OCI-LY3 (cell line): ENCODE data around the gene CEACAM18.

ENCODE experiments used
- H2AFZ ChIP-seq: fragments of 200-600, 300-600 bp; shearing (Covaris generic); 2 replicates; pipeline ENCODE4 v1.6.0; 2014; ENCODE audit warnings: antibody characterized with exemption, low read depth, low read length
- H3K27ac ChIP-seq: fragments of 200-600, 300-600 bp; sonication (generic); 2 replicates; pipeline ENCODE4 v1.5.1; 2014; ENCODE audit warnings: mild to moderate bottlenecking, low read length, moderate library complexity, mixed read lengths
- H3K27me3 ChIP-seq: fragments of 200-600, 300-600 bp; sonication (generic); 2 replicates; pipeline ENCODE4 v1.6.1; 2014; ENCODE audit warnings: low read depth, low read length, mixed read lengths
- H3K36me3 ChIP-seq: fragments of 200-600, 300-600 bp; sonication (generic); replicated peaks from 2 replicates; pipeline ENCODE3; 2014; ENCODE audit warnings: low read depth, low read length, mixed read lengths
- H3K4me1 ChIP-seq: fragments of 300-600, 200-600 bp; sonication (generic); 2 replicates; pipeline ENCODE4 v1.6.1; 2014; ENCODE audit warnings: low read length, mixed read lengths
- H3K4me2 ChIP-seq: fragments of 200-600, 300-600 bp; sonication (generic); 2 replicates; pipeline ENCODE4 v1.6.1; 2014; ENCODE audit warnings: low read length, mixed read lengths
- H3K4me3 ChIP-seq: fragments of 300-600, 200-600 bp; sonication (generic); 2 replicates; pipeline ENCODE4 v1.5.1; 2014; ENCODE audit warnings: antibody characterized with exemption, mild to moderate bottlenecking, low read length, moderate library complexity
- H3K79me2 ChIP-seq: fragments of 300-600, 200-600 bp; shearing (Covaris generic); 2 replicates; pipeline ENCODE4 v1.6.1; 2014; ENCODE audit warnings: mild to moderate bottlenecking, low read length, mixed read lengths
- H3K9ac ChIP-seq: fragments of 300-600, 200-600 bp; shearing (Covaris generic); 2 replicates; pipeline ENCODE4 v1.6.0; 2014; ENCODE audit warnings: mild to moderate bottlenecking, low read length, moderate library complexity
- H3K9me3 ChIP-seq: fragments of 200-600, 300-600 bp; shearing (Covaris generic); 2 replicates; pipeline ENCODE4 v1.6.1; 2014; ENCODE audit warnings: low read length, mixed read lengths; ENCODE audit not compliant: insufficient read depth
- H4K20me1 ChIP-seq: fragments of 200-600, 300-600 bp; sonication (generic); 2 replicates; pipeline ENCODE4 v1.6.1; 2016; ENCODE audit warnings: low read length, mixed read lengths; ENCODE audit not compliant: insufficient read depth
- EZH2phosphoT487 ChIP-seq: fragments of 200-600 bp; shearing (Covaris generic); IDR thresholded peaks from 2 replicates; pipeline ENCODE4 v1.6.1; 2018; ENCODE audit warnings: antibody characterized with exemption, mixed run types, low read depth
- TF ChIP-seq, protein P1 (sequence below): fragments of 200-600, 300-600 bp; sonication (generic); IDR thresholded peaks from 2 replicates; pipeline ENCODE4 v1.5.1; 2014; ENCODE audit warnings: antibody characterized with exemption, low read length, low read depth

The CEACAM18 gene

DNA sequence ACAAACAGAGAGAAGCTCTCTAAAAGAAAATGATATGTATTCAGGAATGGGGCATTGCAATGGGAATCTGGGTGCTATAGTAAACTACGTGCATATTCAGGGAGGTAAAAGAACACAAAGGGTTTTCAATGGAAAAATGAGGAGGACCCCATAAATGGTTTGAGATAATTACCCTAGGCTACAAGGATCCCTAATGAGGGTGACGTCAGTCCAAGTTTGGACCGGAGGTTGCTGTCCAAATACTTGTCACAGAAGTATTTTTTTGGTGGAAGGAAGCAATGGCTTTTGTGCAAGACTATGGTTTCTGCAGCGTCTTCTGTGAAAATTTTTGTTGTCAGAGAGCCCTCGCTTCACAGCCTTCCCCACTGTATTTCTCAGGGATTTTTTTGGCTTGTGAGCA lies 995 bp upstream of the CEACAM18 start:
- no peak for TF ChIP-seq EZH2phosphoT487
- TF ChIP-seq, protein P1, sequence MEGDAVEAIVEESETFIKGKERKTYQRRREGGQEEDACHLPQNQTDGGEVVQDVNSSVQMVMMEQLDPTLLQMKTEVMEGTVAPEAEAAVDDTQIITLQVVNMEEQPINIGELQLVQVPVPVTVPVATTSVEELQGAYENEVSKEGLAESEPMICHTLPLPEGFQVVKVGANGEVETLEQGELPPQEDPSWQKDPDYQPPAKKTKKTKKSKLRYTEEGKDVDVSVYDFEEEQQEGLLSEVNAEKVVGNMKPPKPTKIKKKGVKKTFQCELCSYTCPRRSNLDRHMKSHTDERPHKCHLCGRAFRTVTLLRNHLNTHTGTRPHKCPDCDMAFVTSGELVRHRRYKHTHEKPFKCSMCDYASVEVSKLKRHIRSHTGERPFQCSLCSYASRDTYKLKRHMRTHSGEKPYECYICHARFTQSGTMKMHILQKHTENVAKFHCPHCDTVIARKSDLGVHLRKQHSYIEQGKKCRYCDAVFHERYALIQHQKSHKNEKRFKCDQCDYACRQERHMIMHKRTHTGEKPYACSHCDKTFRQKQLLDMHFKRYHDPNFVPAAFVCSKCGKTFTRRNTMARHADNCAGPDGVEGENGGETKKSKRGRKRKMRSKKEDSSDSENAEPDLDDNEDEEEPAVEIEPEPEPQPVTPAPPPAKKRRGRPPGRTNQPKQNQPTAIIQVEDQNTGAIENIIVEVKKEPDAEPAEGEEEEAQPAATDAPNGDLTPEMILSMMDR, result no peak
- no peaks in the 10 kb centered on the region for H4K20me1 ChIP-seq
- H3K9ac ChIP-seq, result no peak overlapping the region
- H2AFZ ChIP-seq, result no peak overlapping the region
- no peaks in the 10 kb centered on the region for H3K79me2 ChIP-seq
- peaks cover 41% of the 10 kb centered on the region for H3K27me3 ChIP-seq
- H3K27ac ChIP-seq, result no peak overlapping the region
- H3K4me1 ChIP-seq, result peaks cover 7% of the 10 kb centered on the region
- H3K4me2 ChIP-seq, result no peak overlapping the region
- no peak overlapping the region for H3K4me3 ChIP-seq
- H3K9me3 ChIP-seq, result 0 out of 2 replicates have a peak, but pooled peaks cover 4% of the 10 kb centered on the region
- H3K36me3 ChIP-seq, result no peaks in the 10 kb centered on the region

DNA sequence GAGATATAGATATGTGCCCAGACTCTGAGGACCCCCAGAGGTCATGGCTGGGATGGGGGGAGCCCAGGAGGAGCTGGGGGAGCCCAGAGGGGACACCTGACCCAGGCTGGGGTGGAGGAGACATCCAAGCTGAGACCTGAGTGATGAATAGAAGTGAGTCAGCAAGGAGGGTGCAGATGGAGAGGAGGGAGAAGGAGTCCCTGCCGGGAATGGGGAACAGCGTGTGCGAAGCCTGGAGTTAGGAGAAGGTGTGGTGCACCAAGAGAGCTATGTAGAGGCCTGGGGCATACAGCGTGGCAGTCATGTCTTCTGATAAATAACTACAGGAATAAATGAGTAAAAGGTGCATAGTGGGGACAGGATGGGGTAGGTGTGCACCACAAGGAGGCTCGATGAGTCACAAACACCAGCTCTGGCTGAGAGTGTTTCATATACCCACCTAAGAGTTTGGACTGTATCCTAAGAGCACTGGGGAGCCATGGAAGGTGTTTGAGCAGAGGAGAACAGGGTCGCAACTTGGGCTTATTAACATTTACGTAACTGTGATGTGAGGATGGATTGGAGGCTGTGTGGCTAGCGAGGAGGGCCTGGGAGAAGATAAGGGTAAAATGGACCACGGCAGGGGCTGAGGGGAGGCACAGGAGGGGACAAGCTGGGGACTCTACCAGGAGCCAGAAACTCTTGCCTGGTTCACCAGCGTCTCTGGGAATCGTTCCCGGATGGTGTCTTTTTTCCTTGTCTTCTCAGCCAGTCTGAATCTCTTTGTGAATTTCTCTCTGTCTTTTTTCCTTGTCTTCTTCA lies 1.4 kb downstream of the CEACAM18 start:
- Histone ChIP-seq H4K20me1 (no peaks in the 10 kb centered on the region), H3K27ac (no peak overlapping the region), H3K9me3 (0 out of 2 replicates have a peak, but pooled peaks cover 4% of the 10 kb centered on the region), H3K4me1 (peaks cover 2% of the 10 kb centered on the region; the same call in 1 of the 2 replicates), H3K9ac (no peak overlapping the region), H2AFZ (no peak overlapping the region), H3K36me3 (no peaks in the 10 kb centered on the region), H3K27me3 (peaks cover 32% of the 10 kb centered on the region), H3K79me2 (no peaks in the 10 kb centered on the region), H3K4me3 (no peak overlapping the region), H3K4me2 (no peak overlapping the region)
- TF ChIP-seq EZH2phosphoT487, result no peak
- TF ChIP-seq, protein P1, result no peak

DNA sequence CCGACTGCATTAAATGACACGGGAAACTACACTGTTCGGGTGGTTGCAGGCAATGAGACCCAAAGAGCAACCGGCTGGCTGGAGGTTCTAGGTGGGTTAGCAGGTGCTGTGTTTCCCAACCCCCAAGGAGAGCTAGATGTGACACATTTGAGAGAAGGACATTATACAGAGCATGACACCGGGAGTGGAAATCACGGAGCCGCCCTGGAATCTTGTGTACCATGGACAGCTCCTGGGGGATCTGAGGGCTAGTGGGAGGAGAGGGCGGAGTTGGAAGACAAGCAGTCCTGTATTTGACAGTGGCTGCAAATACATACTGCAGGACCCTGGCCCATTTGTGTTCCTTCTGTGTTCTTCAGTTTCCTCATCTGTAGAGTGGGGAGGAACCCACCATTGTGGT lies 2.3 kb downstream of the CEACAM18 start:
- 0 out of 2 replicates have a peak, but pooled peaks cover 4% of the 10 kb centered on the region for H3K9me3 ChIP-seq
- H3K4me3 ChIP-seq, result no peak overlapping the region
- H3K36me3 ChIP-seq, result no peaks in the 10 kb centered on the region
- H3K27ac ChIP-seq, result no peak overlapping the region
- no peaks in the 10 kb centered on the region for H4K20me1 ChIP-seq
- H3K79me2 ChIP-seq, result no peaks in the 10 kb centered on the region
- no peaks in the 10 kb centered on the region for H3K4me1 ChIP-seq
- TF ChIP-seq EZH2phosphoT487, result no peak
- TF ChIP-seq, protein P1, result no peak
- H3K9ac ChIP-seq, result no peak overlapping the region
- H3K4me2 ChIP-seq, result no peak overlapping the region
- no peak overlapping the region for H2AFZ ChIP-seq
- peaks cover 38% of the 10 kb centered on the region for H3K27me3 ChIP-seq

DNA sequence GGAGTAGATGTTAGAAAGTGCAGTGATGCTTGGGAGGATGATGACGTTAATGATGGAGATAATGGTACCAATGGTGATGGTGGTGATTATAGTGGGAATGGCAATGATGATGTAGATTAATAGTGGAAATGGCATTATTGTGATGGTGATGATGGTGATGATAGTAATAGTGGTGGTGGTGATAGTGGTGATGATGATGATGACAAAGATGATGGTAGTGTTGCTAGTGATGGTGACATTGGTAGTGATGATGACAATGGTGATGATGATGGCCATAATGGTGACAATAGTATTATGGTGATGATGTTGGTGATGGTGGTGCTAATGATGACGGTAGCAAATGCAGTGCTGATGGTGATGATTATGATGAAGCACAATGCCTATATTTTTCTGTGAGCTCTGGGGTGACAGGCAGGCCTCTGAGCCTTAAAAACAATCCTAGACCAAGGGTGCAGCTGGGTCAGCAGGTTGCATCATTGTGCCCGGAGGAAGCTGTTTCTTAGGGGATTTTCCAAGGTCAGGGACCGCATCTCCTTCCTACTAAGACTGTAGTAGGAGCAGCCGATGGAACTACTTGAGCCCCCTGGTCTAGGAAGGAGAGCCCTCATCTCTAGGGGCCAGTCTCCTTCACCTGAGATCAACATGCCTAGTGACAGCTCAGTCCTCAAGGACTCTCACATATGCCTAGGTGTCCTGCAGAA lies 7.8 kb downstream of the CEACAM18 start:
- TF ChIP-seq EZH2phosphoT487, result no peak
- TF ChIP-seq, protein P1, result no peak
- H3K4me3 ChIP-seq, result no peak overlapping the region
- H3K27ac ChIP-seq, result no peak overlapping the region
- H3K79me2 ChIP-seq, result no peaks in the 10 kb centered on the region
- no peaks in the 10 kb centered on the region for H3K4me1 ChIP-seq
- no peaks in the 10 kb centered on the region for H4K20me1 ChIP-seq
- no peaks in the 10 kb centered on the region for H3K9me3 ChIP-seq
- H2AFZ ChIP-seq, result no peak overlapping the region
- H3K36me3 ChIP-seq, result no peaks in the 10 kb centered on the region
- H3K9ac ChIP-seq, result no peak overlapping the region
- H3K27me3 ChIP-seq, result peaks cover 21% of the 10 kb centered on the region
- H3K4me2 ChIP-seq, result no peak overlapping the region
